ENCODE results near the gene MBD3L5.

Gene MBD3L5

GRCh38 chr19:7004313-7004931 is 26.0 kb upstream of the MBD3L5 start (continued):
- TF ChIP-seq TSHZ2 (CRISPR knock-in tag; IDR thresholded peaks at IDR 0.05): no peak
- no peak for TF ChIP-seq SNAI2 (CRISPR knock-in tag; IDR thresholded peaks at IDR 0.05)
- no peak for TF ChIP-seq ZFP30 (CRISPR knock-in tag; IDR thresholded peaks at IDR 0.05)
- no peak for TF ChIP-seq ZNF565 (CRISPR knock-in tag; conservative IDR thresholded peaks at IDR 0.05; ENCODE audit: low read depth)
- no peak for TF ChIP-seq POU6F1 (CRISPR knock-in tag; IDR thresholded peaks at IDR 0.05; ENCODE audit: borderline replicate concordance, low read depth)
- TF ChIP-seq OSR1 (CRISPR knock-in tag; IDR thresholded peaks at IDR 0.05): no peak
- no peak for TF ChIP-seq CSDC2 (CRISPR knock-in tag; IDR thresholded peaks at IDR 0.05)
- TF ChIP-seq BACH2 (CRISPR knock-in tag; IDR thresholded peaks at IDR 0.05; ENCODE audit: borderline replicate concordance): no peak
- TF ChIP-seq CREB5 (CRISPR knock-in tag; IDR thresholded peaks at IDR 0.05; ENCODE audit: low read depth): no peak

- no peak for TF ChIP-seq ISL1 (CRISPR knock-in tag; IDR thresholded peaks at IDR 0.05)
- no peak for TF ChIP-seq ESRRG (CRISPR knock-in tag; IDR thresholded peaks at IDR 0.05)
- TF ChIP-seq ZFP30 (CRISPR knock-in tag; IDR thresholded peaks at IDR 0.05): no peak
- TF ChIP-seq RARB (CRISPR knock-in tag; IDR thresholded peaks at IDR 0.05): no peak
- no peak for TF ChIP-seq GLIS3 (CRISPR knock-in tag; IDR thresholded peaks at IDR 0.05)
- TF ChIP-seq CSRNP3 (CRISPR knock-in tag; IDR thresholded peaks at IDR 0.05): no peak
- TF ChIP-seq PATZ1 (CRISPR knock-in tag; IDR thresholded peaks at IDR 0.05; ENCODE audit: borderline replicate concordance): no peak
- TF ChIP-seq POU6F1 (CRISPR knock-in tag; IDR thresholded peaks at IDR 0.05; ENCODE audit: borderline replicate concordance, low read depth): no peak
- TF ChIP-seq BACH2 (CRISPR knock-in tag; IDR thresholded peaks at IDR 0.05; ENCODE audit: borderline replicate concordance): no peak
- TF ChIP-seq CSDC2 (CRISPR knock-in tag; IDR thresholded peaks at IDR 0.05): no peak
- TF ChIP-seq ZC3H10 (CRISPR knock-in tag; IDR thresholded peaks at IDR 0.05): no peak
- no peak for TF ChIP-seq OSR1 (CRISPR knock-in tag; IDR thresholded peaks at IDR 0.05)
- TF ChIP-seq ZFP3 (CRISPR knock-in tag; IDR thresholded peaks at IDR 0.05): no peak
- no peak for TF ChIP-seq ZNF565 (CRISPR knock-in tag; conservative IDR thresholded peaks at IDR 0.05; ENCODE audit: low read depth)
- ATAC-seq: no peak
Measured at GRCh38 chr19:7006135-7006704, 24.2 kb upstream of the MBD3L5 start.

- no peak for ATAC-seq
- no peak for TF ChIP-seq ARNTL (CRISPR knock-in tag; IDR thresholded peaks at IDR 0.05; ENCODE audit: borderline replicate concordance, low read depth)
- TF ChIP-seq PATZ1 (CRISPR knock-in tag; IDR thresholded peaks at IDR 0.05; ENCODE audit: borderline replicate concordance): no peak
- TF ChIP-seq GLIS3 (CRISPR knock-in tag; IDR thresholded peaks at IDR 0.05): no peak
- no peak for TF ChIP-seq BACH2 (CRISPR knock-in tag; IDR thresholded peaks at IDR 0.05; ENCODE audit: borderline replicate concordance)
- no peak for TF ChIP-seq ZNF565 (CRISPR knock-in tag; conservative IDR thresholded peaks at IDR 0.05; ENCODE audit: low read depth)
- TF ChIP-seq TSHZ2 (CRISPR knock-in tag; IDR thresholded peaks at IDR 0.05): no peak
- TF ChIP-seq PPARA (CRISPR knock-in tag; IDR thresholded peaks at IDR 0.05; ENCODE audit: borderline replicate concordance): no peak
Measured at GRCh38 chr19:7007859-7008258, 22.5 kb upstream of the MBD3L5 start.

Measured in SK-N-SH treated with all-trans-retinoic acid at 6 μM for 48 hours (cell line).